ENCODE measurements around the gene GALE.
"Not testable (repeated sequence)": the region's sequence is repeated elsewhere in the genome, so short reads cannot be mapped to it uniquely, and the experiment has no call there.

GALE gene

GRCh38 chr1:23802809-23803342 lies 2.3 kb upstream of the GALE start:
- H3K4me3 ChIP-seq (replicated peaks; ENCODE audit: insufficient read depth, low read length); DNase-seq (ENCODE audit: low read depth in 1 of 2, low spot score in 1 of 2); H3K27me3 ChIP-seq (ENCODE audit: insufficient read depth, poor library complexity, severe bottlenecking); H3K27ac ChIP-seq (replicated peaks): not testable (repeated sequence)

- peak overlapping the region; percentile 93 for H3K27ac ChIP-seq (replicated peaks)
- TF ChIP-seq GABPA (IDR thresholded peaks at IDR 0.05; ENCODE audit: low read depth): no peak
- no peak for TF ChIP-seq REST (IDR thresholded peaks at IDR 0.05; ENCODE audit: insufficient replicate concordance, low read depth)
- no peak for TF ChIP-seq POLR2AphosphoS5 (IDR thresholded peaks at IDR 0.05; ENCODE audit: low read depth)
- TF ChIP-seq, protein P1, sequence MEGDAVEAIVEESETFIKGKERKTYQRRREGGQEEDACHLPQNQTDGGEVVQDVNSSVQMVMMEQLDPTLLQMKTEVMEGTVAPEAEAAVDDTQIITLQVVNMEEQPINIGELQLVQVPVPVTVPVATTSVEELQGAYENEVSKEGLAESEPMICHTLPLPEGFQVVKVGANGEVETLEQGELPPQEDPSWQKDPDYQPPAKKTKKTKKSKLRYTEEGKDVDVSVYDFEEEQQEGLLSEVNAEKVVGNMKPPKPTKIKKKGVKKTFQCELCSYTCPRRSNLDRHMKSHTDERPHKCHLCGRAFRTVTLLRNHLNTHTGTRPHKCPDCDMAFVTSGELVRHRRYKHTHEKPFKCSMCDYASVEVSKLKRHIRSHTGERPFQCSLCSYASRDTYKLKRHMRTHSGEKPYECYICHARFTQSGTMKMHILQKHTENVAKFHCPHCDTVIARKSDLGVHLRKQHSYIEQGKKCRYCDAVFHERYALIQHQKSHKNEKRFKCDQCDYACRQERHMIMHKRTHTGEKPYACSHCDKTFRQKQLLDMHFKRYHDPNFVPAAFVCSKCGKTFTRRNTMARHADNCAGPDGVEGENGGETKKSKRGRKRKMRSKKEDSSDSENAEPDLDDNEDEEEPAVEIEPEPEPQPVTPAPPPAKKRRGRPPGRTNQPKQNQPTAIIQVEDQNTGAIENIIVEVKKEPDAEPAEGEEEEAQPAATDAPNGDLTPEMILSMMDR (IDR thresholded peaks at IDR 0.05; ENCODE audit: insufficient read depth, low read length): no peak
- no peak for TF ChIP-seq SPI1 (IDR thresholded peaks at IDR 0.05; ENCODE audit: borderline replicate concordance, low read depth)
Observed at GRCh38 chr1:23801876-23802275, 1.3 kb upstream of the GALE start.

DNA sequence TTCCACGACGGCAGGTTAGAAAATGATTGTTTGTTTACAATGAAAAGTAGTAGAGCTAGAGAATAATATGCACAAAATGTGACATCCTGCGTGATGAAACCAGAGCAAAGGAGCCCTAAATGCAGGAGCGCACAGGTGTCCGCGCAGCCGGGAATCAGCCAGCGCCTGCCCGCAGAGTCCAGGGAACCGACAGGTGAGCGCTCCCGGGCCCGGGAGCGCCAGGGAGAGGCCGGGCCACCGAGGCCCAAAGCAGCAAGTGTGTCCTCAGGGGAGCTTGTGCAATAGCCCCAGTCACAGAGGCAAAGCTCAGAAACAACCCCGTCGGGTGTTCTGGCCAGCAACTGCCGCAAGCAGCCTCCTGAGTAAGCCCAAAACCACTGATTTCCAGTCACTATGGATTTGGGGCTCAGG lies 789 bp upstream of the GALE start:
- no peaks in the 10 kb centered on the region for H3K27me3 ChIP-seq (ENCODE audit: insufficient read depth, poor library complexity, severe bottlenecking)
- peak overlapping the region; percentile 93 for H3K27ac ChIP-seq (replicated peaks)
- TF ChIP-seq, protein P1 (IDR thresholded peaks at IDR 0.05; ENCODE audit: insufficient read depth, low read length): no peak
- no peak for TF ChIP-seq POLR2AphosphoS5 (IDR thresholded peaks at IDR 0.05; ENCODE audit: low read depth)
- peak in 1 of 2 experiments; percentile 68 for DNase-seq (ENCODE audit: low read depth in 1 of 2, low spot score in 1 of 2)
- peak overlapping the region; percentile 77 for H3K4me3 ChIP-seq (replicated peaks; ENCODE audit: insufficient read depth, low read length)

More at GRCh38 chr1:23801876-23802275, 1.3 kb upstream of the GALE start:
- Histone ChIP-seq H3K4me3 (replicated peaks; ENCODE audit: insufficient read depth, low read length) (no peak overlapping the region), H3K27me3 (ENCODE audit: insufficient read depth, poor library complexity, severe bottlenecking) (no peaks in the 10 kb centered on the region)
- DNase-seq (ENCODE audit: low read depth in 1 of 2, low spot score in 1 of 2): no peak

DNA sequence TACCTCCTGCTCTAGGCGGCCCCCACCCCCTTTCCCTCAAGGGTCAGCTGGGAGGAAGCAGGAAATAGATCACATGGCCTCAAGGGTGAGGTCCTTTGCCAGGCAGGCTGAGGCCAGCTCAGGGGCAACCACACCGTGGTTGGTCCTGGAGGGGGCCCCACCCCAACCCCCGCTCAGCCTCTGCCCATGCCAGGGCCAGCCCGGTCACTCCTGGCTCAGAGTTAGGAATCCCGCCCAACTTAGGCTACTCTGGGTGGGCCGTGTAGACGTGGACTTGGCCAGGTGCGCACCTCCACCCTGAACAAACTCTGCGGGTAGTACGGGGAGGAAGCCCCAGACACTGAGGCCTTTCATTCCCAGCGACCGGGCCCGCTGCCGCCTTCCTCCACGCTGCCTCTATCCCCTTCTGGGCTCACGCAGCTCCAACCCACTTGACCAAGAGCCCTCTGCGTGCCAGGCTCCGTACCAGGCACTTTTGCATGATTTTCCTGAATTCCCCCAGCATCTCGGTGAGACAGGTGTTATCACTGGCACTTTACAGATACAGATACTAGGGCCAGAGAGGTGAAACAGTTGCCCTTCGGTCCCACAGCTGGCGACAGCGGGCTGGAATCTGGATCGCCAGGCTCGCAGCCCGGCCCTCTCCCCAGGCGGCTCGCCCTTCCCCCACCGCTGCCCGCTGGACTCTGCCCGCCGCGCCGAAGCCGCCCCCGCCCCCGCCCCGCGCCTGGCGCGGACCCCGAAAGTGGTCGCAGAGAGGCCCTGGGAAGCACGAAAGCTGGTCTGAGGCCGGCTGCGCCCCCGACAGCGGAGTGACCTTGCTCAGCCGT lies 769 bp downstream of the GALE start:
- peak in 1 of 2 experiments; percentile 60 for DNase-seq (ENCODE audit: low read depth in 1 of 2, low spot score in 1 of 2)
- Histone ChIP-seq H3K27me3 (ENCODE audit: insufficient read depth, poor library complexity, severe bottlenecking) (no peaks in the 10 kb centered on the region), H3K4me3 (replicated peaks; ENCODE audit: insufficient read depth, low read length) (peak overlapping the region; percentile 77), H3K27ac (replicated peaks) (peak overlapping the region; percentile 93)
- TF ChIP-seq REST (IDR thresholded peaks at IDR 0.05; ENCODE audit: insufficient replicate concordance, low read depth) (no peak), POLR2AphosphoS5 (IDR thresholded peaks at IDR 0.05; ENCODE audit: low read depth) (no peak), SPI1 (IDR thresholded peaks at IDR 0.05; ENCODE audit: borderline replicate concordance, low read depth) (no peak), GABPA (IDR thresholded peaks at IDR 0.05; ENCODE audit: low read depth) (no peak)
- TF ChIP-seq, protein P1 (IDR thresholded peaks at IDR 0.05; ENCODE audit: insufficient read depth, low read length): no peak

Data from HL-60 (cell line).